Measurements from ENCODE around the gene LGALS4.

- TF ChIP-seq POLR2A (IDR thresholded peaks at IDR 0.05) (no peak), EP300 (IDR thresholded peaks at IDR 0.05) (no peak), POLR2AphosphoS5 (IDR thresholded peaks at IDR 0.05) (no peak)
- TF ChIP-seq, protein P1, sequence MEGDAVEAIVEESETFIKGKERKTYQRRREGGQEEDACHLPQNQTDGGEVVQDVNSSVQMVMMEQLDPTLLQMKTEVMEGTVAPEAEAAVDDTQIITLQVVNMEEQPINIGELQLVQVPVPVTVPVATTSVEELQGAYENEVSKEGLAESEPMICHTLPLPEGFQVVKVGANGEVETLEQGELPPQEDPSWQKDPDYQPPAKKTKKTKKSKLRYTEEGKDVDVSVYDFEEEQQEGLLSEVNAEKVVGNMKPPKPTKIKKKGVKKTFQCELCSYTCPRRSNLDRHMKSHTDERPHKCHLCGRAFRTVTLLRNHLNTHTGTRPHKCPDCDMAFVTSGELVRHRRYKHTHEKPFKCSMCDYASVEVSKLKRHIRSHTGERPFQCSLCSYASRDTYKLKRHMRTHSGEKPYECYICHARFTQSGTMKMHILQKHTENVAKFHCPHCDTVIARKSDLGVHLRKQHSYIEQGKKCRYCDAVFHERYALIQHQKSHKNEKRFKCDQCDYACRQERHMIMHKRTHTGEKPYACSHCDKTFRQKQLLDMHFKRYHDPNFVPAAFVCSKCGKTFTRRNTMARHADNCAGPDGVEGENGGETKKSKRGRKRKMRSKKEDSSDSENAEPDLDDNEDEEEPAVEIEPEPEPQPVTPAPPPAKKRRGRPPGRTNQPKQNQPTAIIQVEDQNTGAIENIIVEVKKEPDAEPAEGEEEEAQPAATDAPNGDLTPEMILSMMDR (IDR thresholded peaks at IDR 0.05) = no peak
Measured at GRCh38 chr19:38834104-38834490, 21.4 kb upstream of the LGALS4 start.

All from sigmoid colon (tissue), 4 donors.